Stimulated activated CD8-positive, alpha-beta memory T cell treated with anti-CD3 and anti-CD28 coated beads, Interleukin-15, amount 100 ng/mL, for 48 hours (primary cell): ENCODE measurements around the gene MAGEA9B.
"Not testable (repeated sequence)": the region's sequence is repeated elsewhere in the genome, so short reads cannot be mapped to it uniquely, and the experiment has no call there.

Experiments used
- DNase-seq, 2 donors: peaks; one replicate each; pipeline ENCODE4 v3.0.0-alpha.2; 2020; ENCODE audit warnings: low read depth in 2 of 2

MAGEA9B gene

GRCh38 chrX:149534926-149535602 lies 52.2 kb downstream of the MAGEA9B start:
- DNase-seq = not testable (repeated sequence)

GRCh38 chrX:149533999-149534398 lies 53.3 kb downstream of the MAGEA9B start:
- DNase-seq = not testable (repeated sequence)

GRCh38 chrX:149532868-149533267 lies 54.4 kb downstream of the MAGEA9B start:
- not testable (repeated sequence) for DNase-seq
